NCI-H2107 treated with DMSO at 0.1 percent for 48 hours (cell line): Measurements from ENCODE around the gene CISD3.

Experiments
- DNase-seq: peaks from one replicate; lab custom pipeline; 2025; ENCODE audit not compliant: unreplicated experiment; lab: John Stamatoyannopoulos, UW

CISD3 gene

GRCh38 chr17:38742411-38743308 is 12.5 kb downstream of the CISD3 start:
- DNase-seq = peak; percentile 48

GRCh38 chr17:38743556-38744171 is 13.5 kb downstream of the CISD3 start:
- DNase-seq = peak; percentile 74

GRCh38 chr17:38745545-38745944 is 15.4 kb downstream of the CISD3 start:
- peak; percentile 80 for DNase-seq

- DNase-seq = no peak
Measured at GRCh38 chr17:38746004-38746848, 16.1 kb downstream of the CISD3 start.

GRCh38 chr17:38746849-38747462 is 16.8 kb downstream of the CISD3 start:
- DNase-seq = no peak

- DNase-seq = no peak
Measured at GRCh38 chr17:38747463-38748148, 17.5 kb downstream of the CISD3 start.

- peak; percentile 71 for DNase-seq
Measured at GRCh38 chr17:38748149-38748891, 18.2 kb downstream of the CISD3 start, which contains the start of gene PCGF2. PCGF2 (minus strand) TSS chr17:38748336; CDS start chr17:38740402, 7,934 bp downstream.

- no peak for DNase-seq
Measured at GRCh38 chr17:38748892-38749222, 18.7 kb downstream of the CISD3 start.

- no peak for DNase-seq
Measured at GRCh38 chr17:38749223-38750043, 19.3 kb downstream of the CISD3 start.

- no peak for DNase-seq
Measured at GRCh38 chr17:38750044-38750311, 19.8 kb downstream of the CISD3 start.

- peak; percentile 52 for DNase-seq
Measured at GRCh38 chr17:38750312-38751121, 20.4 kb downstream of the CISD3 start.

GRCh38 chr17:38751144-38751807 is 21.1 kb downstream of the CISD3 start:
- DNase-seq = peak; percentile 49

GRCh38 chr17:38751808-38752307 is 21.7 kb downstream of the CISD3 start:
- DNase-seq = peak; percentile 74

GRCh38 chr17:38752308-38753070 is 22.3 kb downstream of the CISD3 start, which contains the start of gene PSMB3:
PSMB3 (plus strand) TSS chr17:38752741; CDS start chr17:38752827, 86 bp downstream.
- DNase-seq = peak; percentile 99

- DNase-seq = no peak
Measured at GRCh38 chr17:38753071-38753506, 22.9 kb downstream of the CISD3 start.

- no peak for DNase-seq
Measured at GRCh38 chr17:38761612-38762011, 31.5 kb downstream of the CISD3 start.

GRCh38 chr17:38762231-38762630 is 32.1 kb downstream of the CISD3 start:
- no peak for DNase-seq
